Right renal cortex interstitium (tissue), 3 donors: Measurements from ENCODE around the gene CACNA1G. TPM values are rescaled to one million over a fixed set of nuclear protein-coding genes. Genes with fewer than 3 reads are reported as not detected.

Experiments
- DNase-seq, 3 donors: peaks; one replicate each; pipeline ENCODE4 v3.0.0-alpha.2; 2013; ENCODE audit warnings: low read depth in 3 of 3, low spot score in 2 of 3
- polyA plus RNA-seq, 3 donors: library from polyadenylated mRNA; unstranded; fragments of 120-200 nt; gene quantifications; one replicate each; pipeline ENCODE4 v1.2.1, GENCODE V29; 2013; ENCODE audit not compliant: insufficient read length in 3 of 3

The CACNA1G gene
- polyA plus RNA-seq, result 1 to 10 TPM; 6.1 to 6.7 (median 6.6) TPM

DNA sequence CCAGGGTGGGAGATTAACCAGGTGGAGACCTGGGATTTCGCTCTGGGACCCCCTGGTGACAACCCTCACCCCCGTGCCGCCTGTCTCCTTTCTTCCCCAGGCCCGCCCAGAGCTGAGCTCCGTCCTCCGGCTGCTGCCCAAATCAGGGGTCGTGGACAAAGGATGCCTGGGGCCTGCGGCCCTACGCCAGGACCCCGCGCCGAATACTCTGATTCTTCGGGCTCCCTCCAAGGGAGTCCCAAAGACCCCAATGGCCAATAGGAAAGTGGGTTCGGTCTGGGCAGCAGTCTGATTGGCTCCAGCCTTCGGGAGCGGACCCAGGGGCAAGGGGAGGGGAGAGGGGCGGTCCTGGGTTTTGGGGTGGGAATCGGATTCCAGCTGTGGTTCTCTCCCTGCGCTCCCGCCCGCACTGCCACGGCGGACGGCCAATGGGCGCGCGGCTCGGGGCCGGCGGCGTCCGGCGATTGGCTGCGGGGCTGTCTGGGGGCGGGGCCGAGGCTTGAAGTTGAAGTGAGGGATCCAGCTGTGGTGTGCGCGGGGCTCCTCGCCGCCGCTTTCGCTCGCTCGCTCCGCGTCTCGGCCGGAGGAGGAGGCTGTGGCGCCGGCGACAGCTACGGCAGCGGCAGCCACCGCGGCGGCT is at the start of gene CACNA1G:
Gene CACNA1G, plus strand, starts transcription at position 531 of the 640 bp plus-strand sequence. CDS start 745 bp downstream, outside the sequence.
- peak in 2 of 3 donors; percentile 78 to 82 for DNase-seq

DNA sequence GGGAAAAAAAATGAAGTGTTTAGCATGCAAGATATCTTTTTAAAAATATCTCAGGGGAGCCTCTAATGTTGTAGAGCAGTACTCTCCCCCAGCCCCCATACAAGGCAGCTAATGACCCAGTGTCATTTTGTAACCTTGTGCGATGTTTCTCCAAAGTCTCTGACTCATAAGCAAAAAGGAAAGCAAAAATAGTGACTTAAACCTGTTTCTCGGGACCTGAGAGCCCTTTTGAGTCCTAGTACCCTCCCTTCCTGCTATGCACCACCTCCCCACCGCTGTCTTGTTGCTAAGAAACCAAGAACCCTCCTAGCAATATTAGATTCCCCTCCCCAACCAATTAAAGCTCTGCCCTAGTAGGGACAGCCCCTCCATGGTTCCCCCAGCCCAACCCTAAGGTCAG is 49.5 kb upstream of the CACNA1G start:
- no peak for DNase-seq

- DNase-seq, result no peak
These were observed 47.0 kb upstream of the CACNA1G start for GRCh38 chr17:50513495-50513894.

DNA sequence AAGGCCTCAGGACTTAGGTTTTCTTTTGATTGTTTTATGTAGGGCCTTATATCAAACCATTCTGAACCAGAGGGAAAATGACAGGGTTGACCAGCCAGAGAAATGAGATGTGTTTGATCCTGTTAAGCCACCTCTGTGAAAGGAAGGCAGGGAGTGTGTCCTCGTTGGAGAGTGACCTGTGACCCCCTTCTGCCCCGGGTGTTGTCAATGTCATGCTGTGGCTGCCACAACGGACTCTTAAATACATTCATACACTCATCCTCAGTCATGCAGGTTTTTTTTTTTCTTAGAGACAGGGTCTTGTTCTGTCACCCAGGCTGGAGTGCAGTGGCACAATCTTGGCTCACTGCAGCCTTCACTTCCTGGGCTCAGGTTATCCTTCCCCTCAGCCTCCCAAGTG is 46.1 kb upstream of the CACNA1G start:
- DNase-seq, result no peak

DNA sequence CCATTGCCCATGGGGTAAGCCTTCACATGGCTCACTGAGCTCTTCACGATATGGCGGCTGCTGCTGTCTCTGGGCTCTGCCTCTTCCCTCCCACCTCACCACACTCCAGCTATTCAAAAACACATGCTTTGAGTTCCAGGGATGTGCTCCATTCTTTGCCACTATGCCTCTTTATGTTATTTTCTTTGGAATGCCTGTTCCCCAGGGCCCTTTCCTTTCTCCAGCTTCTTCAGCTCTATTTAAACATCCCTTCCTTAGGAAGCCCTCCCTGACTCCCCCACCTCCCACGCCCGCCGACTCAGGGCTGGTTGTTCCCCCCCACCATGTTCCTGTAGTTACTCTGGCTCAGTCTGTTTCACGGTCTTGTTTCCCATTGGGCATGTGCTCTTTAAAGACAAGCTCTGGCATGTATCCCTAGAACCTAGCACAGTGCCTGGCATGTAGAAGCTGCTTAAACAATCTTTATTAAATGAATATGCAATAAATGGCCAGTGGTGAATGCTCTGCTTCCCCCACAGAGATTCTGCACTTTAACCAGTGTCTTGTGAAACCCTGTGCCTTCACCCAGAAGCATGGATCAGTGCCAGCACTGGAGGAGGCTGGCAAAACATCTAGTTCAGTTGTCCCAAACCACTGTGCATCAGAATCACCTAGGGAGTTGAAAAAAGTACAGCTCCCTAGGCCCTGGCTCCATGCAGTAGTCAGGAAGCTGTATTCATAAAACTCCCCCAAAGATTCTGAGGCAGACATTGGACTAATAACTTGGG is 45.4 kb upstream of the CACNA1G start:
- DNase-seq, result no peak

GRCh38 chr17:50517011-50517410 is 43.5 kb upstream of the CACNA1G start:
- DNase-seq, result no peak

GRCh38 chr17:50517504-50518383 is 42.8 kb upstream of the CACNA1G start:
- no peak for DNase-seq

DNA sequence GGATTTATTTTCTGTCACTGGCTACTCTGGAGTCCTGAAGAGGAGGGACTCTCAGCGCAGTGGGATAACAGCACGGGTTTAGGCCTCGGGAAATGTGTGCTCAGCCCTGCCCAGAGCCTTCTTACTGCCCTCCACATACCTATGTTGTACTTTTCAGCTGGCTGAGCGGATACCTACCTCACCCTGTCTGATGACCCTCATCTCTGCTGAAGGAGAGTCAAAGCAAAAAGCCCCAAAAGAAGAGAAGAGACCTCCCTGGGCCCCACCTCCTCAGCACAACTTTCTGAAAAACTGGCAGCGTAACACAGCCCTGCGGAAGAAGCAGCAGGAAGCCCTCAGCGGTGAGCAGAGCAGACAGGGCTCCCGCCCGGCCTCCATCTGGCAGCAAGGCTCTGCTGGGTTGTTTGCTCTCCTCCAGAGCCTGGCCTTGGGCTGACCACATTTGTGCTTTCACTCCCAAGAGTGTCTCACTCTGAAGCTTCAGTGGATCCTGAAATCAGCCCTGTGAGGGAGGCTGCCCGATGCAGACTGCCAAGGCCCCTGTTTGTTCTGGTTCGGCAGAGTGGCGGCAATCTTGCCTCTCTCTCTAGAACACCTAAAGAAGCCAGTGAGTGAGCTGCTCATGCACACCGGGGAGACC is 42.0 kb upstream of the CACNA1G start:
- DNase-seq, result no peak

- DNase-seq, result no peak
These were observed 41.2 kb upstream of the CACNA1G start for GRCh38 chr17:50519141-50519834.

DNA sequence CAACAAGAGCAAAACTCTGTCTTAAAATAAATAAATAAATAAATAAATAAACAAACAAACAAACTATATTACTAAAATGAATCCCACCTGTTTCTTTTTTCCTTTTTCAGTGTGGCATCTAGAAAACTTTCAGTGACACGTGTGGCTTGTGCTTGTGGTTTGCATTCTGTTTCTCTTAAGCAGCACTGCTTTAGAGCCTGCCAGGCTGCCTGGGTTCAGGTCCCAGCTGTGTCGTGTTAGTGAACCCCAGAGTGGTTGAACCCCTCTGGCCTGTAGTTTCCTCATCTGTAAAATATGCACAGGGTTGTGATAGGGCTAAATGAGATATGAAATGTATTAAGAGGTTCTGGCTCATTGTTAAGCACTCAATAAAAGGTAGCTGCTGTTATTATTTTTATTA is 40.0 kb upstream of the CACNA1G start:
- no peak for DNase-seq

GRCh38 chr17:50521514-50521913 is 39.0 kb upstream of the CACNA1G start:
- DNase-seq, result no peak

- no peak for DNase-seq
These were observed 37.7 kb upstream of the CACNA1G start for GRCh38 chr17:50522766-50523165.

DNA sequence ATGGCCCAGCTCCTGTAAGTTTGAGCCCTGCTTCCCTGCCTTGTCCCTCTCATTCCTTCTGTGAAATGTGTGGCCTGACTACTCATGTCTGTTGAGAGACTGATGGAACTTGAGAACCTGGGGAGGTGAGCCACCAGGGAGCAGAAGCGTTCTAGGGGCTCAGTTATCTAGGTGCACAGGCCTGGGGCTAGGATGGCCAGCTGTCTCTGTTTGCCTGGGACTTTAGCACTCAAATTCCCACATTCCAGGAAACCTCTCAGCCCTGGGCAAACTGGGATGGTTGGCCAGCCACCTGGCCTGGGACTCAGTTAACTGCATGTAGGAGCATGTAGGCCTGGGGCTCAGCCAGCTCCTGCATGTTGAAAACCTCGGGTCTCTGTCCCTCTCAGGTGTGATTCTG is 37.3 kb upstream of the CACNA1G start:
- DNase-seq, result no peak

GRCh38 chr17:50524838-50525237 is 35.7 kb upstream of the CACNA1G start:
- no peak for DNase-seq

DNA sequence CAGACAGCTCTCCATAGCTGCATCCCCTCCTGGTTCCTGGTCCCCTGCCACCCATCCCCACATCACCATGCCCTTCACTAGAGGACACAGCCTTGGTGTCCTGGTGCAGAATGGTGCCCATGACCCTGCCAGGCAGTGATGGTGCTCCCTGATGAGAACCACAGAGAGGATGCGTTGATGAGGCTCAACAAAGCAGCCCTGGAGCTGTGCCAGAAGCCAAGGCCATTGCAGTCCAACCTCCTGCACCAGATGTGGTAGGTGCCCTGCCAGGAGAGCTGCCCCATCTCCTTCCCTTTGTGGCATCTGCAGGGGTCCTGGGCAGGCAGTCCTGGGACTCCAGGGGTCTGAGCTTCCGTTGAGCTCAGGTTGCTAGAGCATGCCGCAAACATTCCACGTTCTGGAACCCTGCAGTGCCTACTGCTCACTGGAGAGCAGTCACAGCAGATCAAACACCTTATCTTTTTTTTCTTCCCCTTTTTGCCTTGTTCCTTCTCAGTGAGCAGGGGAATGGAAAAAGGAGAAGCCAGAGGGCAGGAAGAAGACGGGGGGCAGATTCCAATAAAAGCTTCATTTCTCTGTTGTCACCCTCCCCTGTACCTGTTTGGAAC is 33.3 kb upstream of the CACNA1G start:
- DNase-seq, result no peak

DNA sequence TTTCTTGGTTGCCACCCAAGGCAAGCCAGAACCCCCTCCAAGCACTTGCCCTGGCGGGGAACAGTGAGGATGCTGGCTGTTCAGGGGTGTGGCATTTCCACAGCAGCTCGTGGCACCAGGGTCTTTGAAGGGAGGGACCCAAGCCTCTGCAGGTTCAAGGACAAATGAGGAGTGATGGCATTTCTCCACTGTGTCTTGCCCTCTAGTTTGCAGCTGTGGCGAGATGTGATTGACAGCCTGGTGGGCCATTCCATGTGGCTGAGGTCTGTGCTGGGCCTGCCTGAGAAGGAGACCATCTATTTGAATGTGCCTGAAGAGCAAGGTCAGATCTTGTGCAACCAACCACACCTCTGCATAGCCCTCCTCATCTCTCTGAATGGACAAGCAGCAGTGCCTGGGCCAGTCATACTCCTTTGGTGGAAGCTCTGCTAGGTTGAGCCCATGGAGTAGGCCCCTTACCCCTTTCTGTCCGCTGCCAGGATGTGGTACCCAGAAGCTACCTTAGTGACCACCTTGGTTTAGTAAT is 32.5 kb upstream of the CACNA1G start:
- DNase-seq, result no peak

DNA sequence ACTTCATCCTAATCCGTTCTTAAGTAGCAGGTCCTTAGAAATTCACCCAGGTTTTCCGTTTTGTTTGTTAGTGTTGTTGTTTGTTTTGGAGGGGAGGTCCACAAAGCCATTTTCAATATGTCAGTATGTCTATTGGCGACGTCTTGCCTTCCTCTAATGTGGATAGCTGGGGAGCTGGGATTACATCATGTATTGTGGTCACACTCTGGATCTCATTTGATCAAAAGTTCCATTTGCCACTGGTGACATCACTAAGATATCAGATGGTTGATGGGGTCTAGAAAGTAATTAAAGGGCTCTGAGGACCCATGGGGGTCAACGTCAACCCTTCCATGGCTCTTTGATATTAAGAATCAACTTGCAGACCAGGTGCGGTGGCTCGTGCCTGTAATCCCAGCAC is 30.7 kb upstream of the CACNA1G start:
- no peak for DNase-seq

DNA sequence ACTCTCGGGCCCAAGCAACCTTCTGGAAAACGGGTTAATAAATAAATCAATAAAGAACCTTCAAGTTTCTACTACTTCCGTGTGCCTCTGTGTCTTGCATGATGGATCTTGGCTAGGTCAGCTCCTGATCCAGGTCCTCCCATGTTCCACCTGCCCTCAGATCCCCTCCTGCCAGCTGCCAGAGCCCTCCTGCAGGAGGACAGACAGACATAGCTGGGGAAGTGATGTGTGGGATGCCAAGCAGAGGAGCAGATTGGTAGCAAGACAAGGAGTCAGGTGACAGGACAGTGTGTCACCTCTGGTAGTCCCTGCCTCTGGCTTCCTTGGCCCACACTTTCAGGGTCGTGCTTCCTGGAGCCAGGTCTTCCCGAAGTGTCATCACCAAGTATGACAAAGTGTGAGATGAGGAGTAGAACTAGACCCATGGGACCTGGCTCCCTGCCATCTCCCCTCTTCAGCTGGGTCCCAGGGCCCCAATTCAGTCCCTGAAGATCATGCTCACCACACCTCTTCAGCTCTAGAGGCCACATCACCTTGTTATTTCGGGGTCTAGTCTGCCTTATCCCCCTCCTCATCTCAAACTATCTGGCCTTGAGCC is 29.0 kb upstream of the CACNA1G start:
- no peak for DNase-seq

DNA sequence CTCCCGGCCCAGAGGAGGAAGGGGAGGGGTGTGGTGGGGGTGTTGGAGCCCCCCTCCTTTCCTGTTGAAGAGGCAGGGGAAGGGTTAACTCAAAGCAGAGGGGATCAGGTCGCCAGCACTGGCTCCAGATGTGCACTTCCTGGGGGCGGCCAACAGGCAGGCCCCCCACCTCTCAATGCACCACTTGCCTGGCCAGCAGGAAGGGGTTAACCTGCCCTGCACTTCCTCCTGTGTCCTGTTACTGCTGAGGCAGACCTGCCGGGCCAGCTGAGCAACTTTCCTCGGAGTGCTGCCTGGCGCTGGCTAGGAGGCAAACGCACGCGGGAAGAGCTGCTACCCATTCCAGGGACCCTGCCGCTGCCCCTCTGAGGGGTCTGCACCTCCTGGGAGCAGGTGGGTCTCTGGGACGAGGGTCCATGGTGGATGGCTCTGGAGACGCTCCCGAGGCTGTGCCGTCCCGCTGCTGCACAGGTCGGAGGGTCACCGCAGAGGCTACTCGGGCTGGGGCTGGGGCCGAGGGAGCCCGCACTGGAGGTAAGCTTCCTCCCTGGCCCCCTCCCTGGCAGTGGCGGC is 28.0 kb upstream of the CACNA1G start, which contains the start of gene EPN3:
Gene EPN3, plus strand, starts transcription at position 284 of the 573 bp plus-strand sequence. CDS start 3,822 bp downstream, outside the sequence.
- no peak for DNase-seq
